ENCODE results near the gene STARD3.

- TF ChIP-seq CTCF (IDR thresholded peaks at IDR 0.05; ENCODE audit: poor library complexity) = no peak
- TF ChIP-seq EZH2 (IDR thresholded peaks at IDR 0.05; ENCODE audit: borderline replicate concordance) = no peak
Observed at GRCh38 chr17:39694593-39694992, 57.6 kb downstream of the STARD3 start.

Data from hepatocyte (in vitro differentiated cells).